Epithelial cell of esophagus (primary cell): Measurements from ENCODE around the gene LGR6.
A peak's percentile ranks its signal among the peaks of the same experiment; 100 is the strongest.

Source experiments
- DNase-seq: peaks from one replicate; pipeline ENCODE4 v3.0.0; 2010; ENCODE audit warnings: low read depth
- H3K4me3 ChIP-seq: 2 replicates; pipeline ENCODE4 v1.5.1; 2011; ENCODE audit warnings: mild to moderate bottlenecking, low read length, control low read depth
- CTCF ChIP-seq: IDR thresholded peaks from 2 replicates; pipeline ENCODE4 v1.5.1; 2011; ENCODE audit warnings: low read depth, mild to moderate bottlenecking, low read length, control low read depth, inconsistent platforms; ENCODE audit not compliant: insufficient read depth; ENCODE audit errors: missing control alignments

LGR6 gene

GRCh38 chr1:202233171-202233570, 39.6 kb downstream of the LGR6 start:
- H3K4me3 ChIP-seq, result no peak overlapping the region
- DNase-seq, result no peak
- no peak for TF ChIP-seq CTCF

GRCh38 chr1:202233804-202234203, 40.2 kb downstream of the LGR6 start:
- no peak overlapping the region for H3K4me3 ChIP-seq
- no peak for TF ChIP-seq CTCF
- DNase-seq, result no peak

- no peak for TF ChIP-seq CTCF
- H3K4me3 ChIP-seq, result no peak overlapping the region
- no peak for DNase-seq
Measured at GRCh38 chr1:202234331-202235002, 40.9 kb downstream of the LGR6 start.

- H3K4me3 ChIP-seq, result no peak overlapping the region
- no peak for TF ChIP-seq CTCF
- DNase-seq, result no peak
Measured at GRCh38 chr1:202235003-202235660, 41.5 kb downstream of the LGR6 start.

- DNase-seq, result peak; percentile 97
- no peak overlapping the region for H3K4me3 ChIP-seq
- peak; percentile 90 for TF ChIP-seq CTCF
Measured at GRCh38 chr1:202235856-202236837, 42.5 kb downstream of the LGR6 start.

GRCh38 chr1:202237052-202237451, 43.5 kb downstream of the LGR6 start:
- DNase-seq, result peak; percentile 51
- peak; percentile 37 for TF ChIP-seq CTCF
- H3K4me3 ChIP-seq, result no peak overlapping the region
